Left lung (tissue), 10 donors: ENCODE results near the gene LAMC1. TPM values are rescaled to one million over a fixed set of nuclear protein-coding genes. Genes with fewer than 3 reads are reported as not detected.

Experiments used
- ATAC-seq: fragments of 200-7000 bp; cut with Tn5 transposase; one replicate; pipeline ENCODE4 v1.9.1; 2020; ENCODE audit warnings: moderate library complexity
- DNase-seq, 4 donors: peaks; one replicate each; pipeline ENCODE4 v3.0.0-alpha.2; 2013 to 2020
- H3K27ac ChIP-seq, 2 donors: fragments of 200-600 bp; sonication (generic) in 1 of 2; one replicate each; pipeline versions ENCODE4 v1.5.0 to v1.8.0; 2020 to 2021
- H3K27me3 ChIP-seq, 2 donors: fragments of 200-600 bp; sonication (generic) in 1 of 2; one replicate each; pipeline versions ENCODE4 v1.5.0 to v1.8.0; 2020 to 2021
- H3K36me3 ChIP-seq, 2 donors: fragments of 200-600 bp; sonication (generic) in 1 of 2; one replicate each; pipeline versions ENCODE4 v1.5.0 to v1.8.0; 2020 to 2021
- H3K4me1 ChIP-seq, 2 donors: fragments of 200-600 bp; one replicate each; pipeline ENCODE4 v1.8.0; 2021
- H3K4me3 ChIP-seq, 2 donors: fragments of 200-600 bp; sonication (generic) in 1 of 2; one replicate each; pipeline versions ENCODE4 v1.5.0 to v1.8.0; 2020 to 2021; ENCODE audit warnings: mild to moderate bottlenecking in 1 of 2
- H3K9me3 ChIP-seq, 2 donors: fragments of 200-600 bp; sonication (generic) in 1 of 2; one replicate each; pipeline versions ENCODE4 v1.5.0 to v1.8.0; 2020 to 2021
- CTCF ChIP-seq, 2 donors: fragments of 200-600 bp; sonication (generic) in 1 of 2; IDR thresholded peaks; one replicate each; pipeline versions ENCODE4 v1.5.0 to v1.8.0; 2021; ENCODE audit warnings: antibody characterized with exemption in 2 of 2
- intact Hi-C, 2 donors: fragments of 100-400 bp; cut with DNase I; formaldehyde crosslinking; loops; one replicate each; pipeline versions ENCODE4 v1.11.2 to v1.14.2; 2022
- polyA plus RNA-seq, 6 donors: library from polyadenylated mRNA; unstranded; fragments of 120-200 nt; gene quantifications; one replicate each; pipeline ENCODE4 v1.2.1, GENCODE V29; 2013; ENCODE audit not compliant: insufficient read length in 6 of 6
- total RNA-seq, 2 donors: library from RNA; stranded (reverse); fragmentation: NEBNext Ultra II Directional; extraction: Animal tissue kit (Norgen Biotek cat#: 25700); gene quantifications; one replicate each; pipeline ENCODE4 v1.2.1, GENCODE V29; 2021
- donor health status: DM: no; HTN: yes; CAD: no.
- donor health status: DM: no; HTN: no; CAD: no.

The LAMC1 gene
- total and polyA plus RNA-seq, 8 donors: 144 to 357 (median 321) TPM

- H3K36me3 ChIP-seq: no peaks in the 10 kb centered on the region
- H3K4me1 ChIP-seq: peaks cover 5 to 8% of the 10 kb centered on the region in 2 donors
- H3K9me3 ChIP-seq: no peaks in the 10 kb centered on the region
- H3K4me3 ChIP-seq: no peak overlapping the region
- no peak for TF ChIP-seq CTCF (IDR thresholded peaks at IDR 0.05)
- H3K27me3 ChIP-seq: no peaks in the 10 kb centered on the region
- ATAC-seq (no peak), DNase-seq (no peak)
- no peak overlapping the region for H3K27ac ChIP-seq
- intact Hi-C loops: no loop called here
These were observed 25.2 kb downstream of the LAMC1 start for GRCh38 chr1:183048087-183049085.

GRCh38 chr1:183051546-183051945 is 28.3 kb downstream of the LAMC1 start:
- H3K4me3 ChIP-seq: no peak overlapping the region
- TF ChIP-seq CTCF (IDR thresholded peaks at IDR 0.05): no peak
- intact Hi-C loops: no loop called here
- no peaks in the 10 kb centered on the region for H3K27me3 ChIP-seq
- ATAC-seq: no peak
- H3K4me1 ChIP-seq: no peaks in the 10 kb centered on the region
- no peak for DNase-seq
- no peaks in the 10 kb centered on the region for H3K36me3 ChIP-seq
- H3K9me3 ChIP-seq: no peaks in the 10 kb centered on the region
- H3K27ac ChIP-seq: no peak overlapping the region

GRCh38 chr1:183052861-183053260 is 29.6 kb downstream of the LAMC1 start:
- no peak for ATAC-seq
- no peaks in the 10 kb centered on the region for H3K4me1 ChIP-seq
- H3K27ac ChIP-seq: no peak overlapping the region
- TF ChIP-seq CTCF (IDR thresholded peaks at IDR 0.05): no peak
- no peaks in the 10 kb centered on the region for H3K36me3 ChIP-seq
- no peak overlapping the region for H3K4me3 ChIP-seq
- H3K27me3 ChIP-seq: no peaks in the 10 kb centered on the region
- no peak for DNase-seq
- no peaks in the 10 kb centered on the region for H3K9me3 ChIP-seq
- intact Hi-C loops: no loop called here

- H3K36me3 ChIP-seq: no peaks in the 10 kb centered on the region
- intact Hi-C loops: no loop called here
- TF ChIP-seq CTCF (IDR thresholded peaks at IDR 0.05): no peak
- H3K27me3 ChIP-seq: no peaks in the 10 kb centered on the region
- H3K4me1 ChIP-seq: peaks cover 8 to 11% of the 10 kb centered on the region in 2 donors
- no peaks in the 10 kb centered on the region for H3K9me3 ChIP-seq
- no peak overlapping the region for H3K27ac ChIP-seq
- no peak overlapping the region for H3K4me3 ChIP-seq
- DNase-seq (no peak), ATAC-seq (no peak)
These were observed 35.8 kb downstream of the LAMC1 start for GRCh38 chr1:183058851-183059502.

GRCh38 chr1:183061194-183061593 is 38.0 kb downstream of the LAMC1 start:
- DNase-seq (no peak), ATAC-seq (no peak)
- Histone ChIP-seq H3K4me1 (peaks cover 8 to 11% of the 10 kb centered on the region in 2 donors), H3K27ac (peak overlapping the region; percentile 70 to 77), H3K36me3 (no peaks in the 10 kb centered on the region), H3K27me3 (no peaks in the 10 kb centered on the region), H3K9me3 (no peaks in the 10 kb centered on the region), H3K4me3 (no peak overlapping the region)
- no peak for TF ChIP-seq CTCF (IDR thresholded peaks at IDR 0.05)
- intact Hi-C loops: no loop called here
